Smooth muscle cell of the umbilical artery (primary cell): ENCODE data around the gene PDE4C. TPM values are rescaled to one million over a fixed set of nuclear protein-coding genes. Genes with fewer than 3 reads are reported as not detected.

ENCODE experiments used
- total RNA-seq: library from RNA; depleted of rRNA; stranded (reverse); fragments of >200 nt; gene quantifications from 2 replicates; pipeline ENCODE4 v1.2.3, GENCODE V29; 2014

Gene PDE4C
- 1.4 and 4.2 TPM in 2 replicates for total RNA-seq

GRCh38 chr19:18225702-18226468, at the start of gene PDE4C:
Gene PDE4C, minus strand, starts transcription at chr19:18226438. Its CDS starts 23 bp downstream, at chr19:18226415.

GRCh38 chr19:18274219-18274780, 48.1 kb upstream of the PDE4C start, which contains the start of gene IQCN:
Gene IQCN, minus strand, starts transcription at chr19:18274452. Its CDS starts 4,974 bp downstream, at chr19:18269478.

GRCh38 chr19:18203863-18204393, 22.3 kb downstream of the PDE4C start, which contains the start of gene RAB3A:
Gene RAB3A, minus strand, starts transcription at chr19:18204042. Its CDS starts 1,302 bp downstream, at chr19:18202740.

GRCh38 chr19:18192673-18193387, 33.4 kb downstream of the PDE4C start, which contains the start of gene MPV17L2:
Gene MPV17L2, plus strand, starts transcription at chr19:18193218. Its CDS starts 64 bp downstream, at chr19:18193282.

Other genes with a start within 250 kb of the PDE4C start
- 6.8 and 7.2 TPM in 2 replicates for gene ARRDC2, start 218.3 kb downstream of the PDE4C start, total RNA-seq
- gene IL12RB1, start 139.5 kb downstream of the PDE4C start, total RNA-seq = under 0.01 and 0.09 TPM in 2 replicates
- 4.5 and 5.9 TPM in 2 replicates for gene MAST3, start 128.7 kb downstream of the PDE4C start, total RNA-seq
- gene PIK3R2, start 73.3 kb downstream of the PDE4C start, total RNA-seq = 21.7 and 53.9 TPM in 2 replicates
- gene IFI30, start 52.6 kb downstream of the PDE4C start, total RNA-seq = 4.8 and 5.3 TPM in 2 replicates
- 13.2 and 19.6 TPM in 2 replicates for gene MPV17L2, start 33.2 kb downstream of the PDE4C start, total RNA-seq
- gene RAB3A, start 22.4 kb downstream of the PDE4C start, total RNA-seq = 3.6 and 4.0 TPM in 2 replicates
- 0.30 and 0.32 TPM in 2 replicates for gene IQCN, start 48.0 kb upstream of the PDE4C start, total RNA-seq
- gene JUND, start 55.2 kb upstream of the PDE4C start, total RNA-seq = 89.7 and 124 TPM in 2 replicates
- gene LSM4, start 96.6 kb upstream of the PDE4C start, total RNA-seq = 77.5 and 130 TPM in 2 replicates
- 36.7 and 46.3 TPM in 2 replicates for gene PGPEP1, start 114.2 kb upstream of the PDE4C start, total RNA-seq
- 150 TPM in 2 replicates for gene GDF15, start 159.7 kb upstream of the PDE4C start, total RNA-seq
- gene LRRC25, start 171.2 kb upstream of the PDE4C start, total RNA-seq = not detected in 2 replicates
- gene SSBP4, start 193.0 kb upstream of the PDE4C start, total RNA-seq = 48.0 and 49.0 TPM in 2 replicates
- 41.6 and 43.7 TPM in 2 replicates for gene ISYNA1, start 211.7 kb upstream of the PDE4C start, total RNA-seq